HepG2 (cell line): ENCODE data around the gene PDIA5. TPM values are rescaled to one million over a fixed set of nuclear protein-coding genes. Genes with fewer than 3 reads are reported as not detected.

Experiments used
- DMAP1 ChIP-seq: IDR thresholded peaks from 2 replicates; pipeline ENCODE4 v1.6.1; 2016
- HHEX ChIP-seq: IDR thresholded peaks from 2 replicates; pipeline ENCODE4 v1.6.1; 2016; ENCODE audit warnings: control low read depth
- HOXA3 ChIP-seq: sonication (generic); formaldehyde crosslinking; IDR thresholded peaks from 2 replicates; pipeline ENCODE4 v1.5.0; 2020; ENCODE audit warnings: missing genetic modification reagents
- KAT7 ChIP-seq: IDR thresholded peaks from 2 replicates; pipeline ENCODE4 v1.6.1; 2018; ENCODE audit warnings: borderline replicate concordance, missing compliant biosample characterization
- MYC ChIP-seq: sonication (generic); formaldehyde crosslinking; IDR thresholded peaks from 2 replicates; pipeline ENCODE4 v1.9.0; 2021; ENCODE audit warnings: missing genetic modification reagents, borderline replicate concordance
- MZF1 ChIP-seq: sonication (generic); formaldehyde crosslinking; IDR thresholded peaks from 2 replicates; pipeline ENCODE4 v1.8.1; 2023; ENCODE audit warnings: mild to moderate bottlenecking, missing genetic modification reagents, borderline replicate concordance
- PAX8 ChIP-seq: sonication (generic); formaldehyde crosslinking; IDR thresholded peaks from 2 replicates; pipeline ENCODE4 v1.8.0; 2022; ENCODE audit warnings: mild to moderate bottlenecking, missing genetic modification reagents, borderline replicate concordance
- SNAI1 ChIP-seq: sonication (generic); formaldehyde crosslinking; IDR thresholded peaks from 2 replicates; pipeline ENCODE4 v1.5.0; 2020; ENCODE audit warnings: mild to moderate bottlenecking, missing genetic modification reagents, borderline replicate concordance
- TCF12 ChIP-seq, 2 experiments: fragments of 450-650 bp in 1 of 2; sonication (generic) in 1 of 2; formaldehyde crosslinking in 1 of 2; IDR thresholded peaks; 2 replicates each; pipeline versions ENCODE4 v1.6.1 to v1.8.0; 2017 to 2022; ENCODE audit warnings: antibody characterized with exemption in 1 of 2, mild to moderate bottlenecking in 1 of 2, missing genetic modification reagents in 1 of 2, moderate library complexity in 1 of 2
- TCF7 ChIP-seq: sonication (generic); IDR thresholded peaks from 2 replicates; pipeline ENCODE4 v1.6.1; 2016; ENCODE audit warnings: antibody characterized with exemption, low read depth
- TMF1 ChIP-seq: sonication (generic); formaldehyde crosslinking; IDR thresholded peaks from 2 replicates; pipeline ENCODE4 v1.8.1; 2022; ENCODE audit warnings: low read depth, missing genetic modification reagents
- ZBTB33 ChIP-seq: sonication (generic); formaldehyde crosslinking; IDR thresholded peaks from 2 replicates; pipeline ENCODE4 v1.4.0; 2020; ENCODE audit warnings: missing genetic modification reagents
- ZBTB38 ChIP-seq: sonication (generic); formaldehyde crosslinking; IDR thresholded peaks from 2 replicates; pipeline ENCODE4 v1.5.1; 2020; ENCODE audit warnings: mild to moderate bottlenecking, missing genetic modification reagents
- ZBTB7A ChIP-seq: sonication (generic); formaldehyde crosslinking; IDR thresholded peaks from 2 replicates; pipeline ENCODE4 v1.8.0; 2022; ENCODE audit warnings: mild to moderate bottlenecking, missing genetic modification reagents
- ZFP37 ChIP-seq: sonication (generic); formaldehyde crosslinking; IDR thresholded peaks from 2 replicates; pipeline ENCODE4 v1.4.0; 2020; ENCODE audit warnings: missing genetic modification reagents, borderline replicate concordance
- ZNF329 ChIP-seq: sonication (generic); formaldehyde crosslinking; IDR thresholded peaks from 2 replicates; pipeline ENCODE4 v1.9.0; 2021; ENCODE audit warnings: low read depth, mild to moderate bottlenecking, missing genetic modification reagents
- ZNF432 ChIP-seq: sonication (generic); formaldehyde crosslinking; IDR thresholded peaks from 2 replicates; pipeline ENCODE4 v1.5.0; 2020; ENCODE audit warnings: missing genetic modification reagents, mild to moderate bottlenecking, borderline replicate concordance
- ZNF460 ChIP-seq: sonication (generic); formaldehyde crosslinking; IDR thresholded peaks from 2 replicates; pipeline ENCODE4 v1.5.1; 2020; ENCODE audit warnings: missing genetic modification reagents, mild to moderate bottlenecking, borderline replicate concordance
- ZNF512 ChIP-seq: sonication (generic); formaldehyde crosslinking; IDR thresholded peaks from 2 replicates; pipeline ENCODE4 v1.4.0; 2020; ENCODE audit warnings: mild to moderate bottlenecking, missing genetic modification reagents
- ZNF652 ChIP-seq: IDR thresholded peaks from 2 replicates; pipeline ENCODE4 v1.6.1; 2016; ENCODE audit warnings: low read depth, borderline replicate concordance
- ZNF780A ChIP-seq: sonication (generic); formaldehyde crosslinking; IDR thresholded peaks from 2 replicates; pipeline ENCODE4 v1.8.0; 2022; ENCODE audit warnings: mild to moderate bottlenecking, missing genetic modification reagents, moderate library complexity
- ZNF841 ChIP-seq: sonication (generic); formaldehyde crosslinking; IDR thresholded peaks from 2 replicates; pipeline ENCODE4 v1.8.1; 2023; ENCODE audit warnings: missing genetic modification reagents, borderline replicate concordance
- polyA plus RNA-seq, 8 experiments: library from polyadenylated mRNA; depleted of rRNA in 3 of 8; stranded (reverse) in 7 of 8; unstranded in 1 of 8; fragments of >200 nt; fragmentation: Illumina TruSeq in 4 of 8; extraction: Trizol in 4 of 8; gene quantifications; 2 replicates each; pipeline versions ENCODE4 v1.2.1 to v1.2.3, GENCODE V29; 2011 to 2016; ENCODE audit warnings: low read depth in 4 of 8, missing spikeins in 1 of 8, mixed read lengths in 1 of 8; ENCODE audit not compliant: insufficient read depth in 1 of 8
- total RNA-seq, 5 experiments: library from RNA; depleted of rRNA; stranded (reverse); fragments of >200 nt; fragmentation: Illumina TruSeq; extraction: Trizol; gene quantifications; 2 replicates each; pipeline ENCODE4 v1.2.3, GENCODE V29; 2016; ENCODE audit warnings: low read depth in 1 of 5
- TF ChIP-seq, protein P1 (sequence below): sonication (generic); formaldehyde crosslinking; IDR thresholded peaks from 2 replicates; pipeline ENCODE4 v1.5.1; 2020; ENCODE audit warnings: missing genetic modification reagents, mild to moderate bottlenecking, borderline replicate concordance
- TF ChIP-seq, protein P2 (sequence below): sonication (generic); formaldehyde crosslinking; IDR thresholded peaks from 2 replicates; pipeline ENCODE4 v1.5.1; 2020; ENCODE audit warnings: mild to moderate bottlenecking, missing genetic modification reagents

Gene PDIA5
- total and polyA plus RNA-seq, 2 of the 13 experiments (the other 11 are each of a cell fraction or from before 2014, with no cell fraction given): 51.3 to 74.3 TPM

DNA sequence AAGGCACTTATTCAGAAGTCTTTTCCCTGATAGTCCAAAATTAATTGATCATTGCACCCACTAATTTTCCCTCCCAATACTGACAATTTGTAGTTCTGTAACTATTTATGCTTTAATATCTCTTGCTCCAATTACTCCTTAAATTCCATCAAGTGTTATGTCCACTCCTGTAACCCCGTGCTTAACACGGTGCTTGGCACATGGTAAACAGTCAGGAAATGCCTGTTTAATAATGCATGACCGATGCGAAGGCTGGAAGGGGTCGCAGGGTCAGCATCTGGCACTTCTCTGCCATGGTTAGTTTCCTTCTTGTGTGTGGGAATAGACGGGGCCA lies 134.4 kb downstream of the PDIA5 start (continued):
- TF ChIP-seq ZNF512 (CRISPR knock-in tag) (no peak), ZNF841 (CRISPR knock-in tag) (no peak), MYC (CRISPR knock-in tag) (no peak), ZBTB33 (CRISPR knock-in tag) (no peak), ZBTB7A (CRISPR knock-in tag) (0 out of 2 replicates have a peak, but pooled peaks have one; percentile 12), ZNF432 (CRISPR knock-in tag) (no peak), MZF1 (CRISPR knock-in tag) (no peak), KAT7 (CRISPR knock-in tag) (no peak), TCF7 (no peak), ZNF780A (CRISPR knock-in tag) (no peak), ZNF652 (CRISPR knock-in tag) (no peak), DMAP1 (CRISPR knock-in tag) (no peak), HHEX (CRISPR knock-in tag) (no peak), HOXA3 (CRISPR knock-in tag) (no peak), ZBTB38 (CRISPR knock-in tag) (0 out of 2 replicates have a peak, but pooled peaks have one; percentile 3), TMF1 (CRISPR knock-in tag) (no peak), SNAI1 (no peak), PAX8 (CRISPR knock-in tag) (no peak), ZFP37 (CRISPR knock-in tag) (no peak), ZNF329 (no peak), ZNF460 (no peak), TCF12 (IDR thresholded peaks at IDR 0.05) (no peak), TCF12 (CRISPR knock-in tag; IDR thresholded peaks at IDR 0.05) (no peak)
- TF ChIP-seq, protein P1, sequence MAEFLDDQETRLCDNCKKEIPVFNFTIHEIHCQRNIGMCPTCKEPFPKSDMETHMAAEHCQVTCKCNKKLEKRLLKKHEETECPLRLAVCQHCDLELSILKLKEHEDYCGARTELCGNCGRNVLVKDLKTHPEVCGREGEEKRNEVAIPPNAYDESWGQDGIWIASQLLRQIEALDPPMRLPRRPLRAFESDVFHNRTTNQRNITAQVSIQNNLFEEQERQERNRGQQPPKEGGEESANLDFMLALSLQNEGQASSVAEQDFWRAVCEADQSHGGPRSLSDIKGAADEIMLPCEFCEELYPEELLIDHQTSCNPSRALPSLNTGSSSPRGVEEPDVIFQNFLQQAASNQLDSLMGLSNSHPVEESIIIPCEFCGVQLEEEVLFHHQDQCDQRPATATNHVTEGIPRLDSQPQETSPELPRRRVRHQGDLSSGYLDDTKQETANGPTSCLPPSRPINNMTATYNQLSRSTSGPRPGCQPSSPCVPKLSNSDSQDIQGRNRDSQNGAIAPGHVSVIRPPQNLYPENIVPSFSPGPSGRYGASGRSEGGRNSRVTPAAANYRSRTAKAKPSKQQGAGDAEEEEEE (CRISPR knock-in tag): no peak
- TF ChIP-seq, protein P2, sequence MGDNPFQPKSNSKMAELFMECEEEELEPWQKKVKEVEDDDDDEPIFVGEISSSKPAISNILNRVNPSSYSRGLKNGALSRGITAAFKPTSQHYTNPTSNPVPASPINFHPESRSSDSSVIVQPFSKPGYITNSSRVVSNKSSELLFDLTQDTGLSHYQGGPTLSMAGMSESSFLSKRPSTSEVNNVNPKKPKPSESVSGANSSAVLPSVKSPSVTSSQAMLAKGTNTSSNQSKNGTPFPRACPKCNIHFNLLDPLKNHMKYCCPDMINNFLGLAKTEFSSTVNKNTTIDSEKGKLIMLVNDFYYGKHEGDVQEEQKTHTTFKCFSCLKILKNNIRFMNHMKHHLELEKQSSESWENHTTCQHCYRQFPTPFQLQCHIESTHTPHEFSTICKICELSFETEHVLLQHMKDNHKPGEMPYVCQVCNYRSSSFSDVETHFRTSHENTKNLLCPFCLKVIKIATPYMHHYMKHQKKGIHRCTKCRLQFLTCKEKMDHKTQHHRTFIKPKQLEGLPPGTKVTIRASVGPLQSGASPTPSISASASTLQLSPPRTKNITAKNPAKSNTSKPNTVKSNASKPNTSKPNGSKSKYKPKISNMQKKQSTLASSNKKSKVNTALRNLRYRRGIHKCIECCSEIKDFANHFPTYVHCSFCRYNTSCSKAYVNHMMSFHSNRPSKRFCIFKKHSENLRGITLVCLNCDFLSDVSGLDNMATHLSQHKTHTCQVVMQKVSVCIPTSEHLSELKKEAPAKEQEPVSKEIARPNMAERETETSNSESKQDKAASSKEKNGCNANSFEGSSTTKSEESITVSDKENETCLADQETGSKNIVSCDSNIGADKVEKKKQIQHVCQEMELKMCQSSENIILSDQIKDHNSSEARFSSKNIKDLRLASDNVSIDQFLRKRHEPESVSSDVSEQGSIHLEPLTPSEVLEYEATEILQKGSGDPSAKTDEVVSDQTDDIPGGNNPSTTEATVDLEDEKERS (CRISPR knock-in tag): peak; percentile 24; the same call in 1 of the 2 replicates
